ENCODE data around the gene DLGAP1.

DLGAP1 gene

GRCh38 chr18:3967359-3968180 is 487.5 kb downstream of the DLGAP1 start:
- Histone ChIP-seq H3K9me3 (ENCODE audit: severe bottlenecking) (no peaks in the 10 kb centered on the region), H3K27ac (no peak overlapping the region), H3K4me3 (ENCODE audit: low read depth, low read length) (no peak overlapping the region), H3K27me3 (ENCODE audit: insufficient read depth, low read depth, severe bottlenecking) (no peaks in the 10 kb centered on the region), H3K36me3 (no peaks in the 10 kb centered on the region)
- no peak for TF ChIP-seq CTCF (IDR thresholded peaks at IDR 0.05; ENCODE audit: low read depth, low read length)
- DNase-seq: no peak

GRCh38 chr18:3966642-3967358 is 488.3 kb downstream of the DLGAP1 start:
- DNase-seq: no peak
- TF ChIP-seq CTCF (IDR thresholded peaks at IDR 0.05; ENCODE audit: low read depth, low read length): no peak
- Histone ChIP-seq H3K9me3 (ENCODE audit: severe bottlenecking) (no peaks in the 10 kb centered on the region), H3K27me3 (ENCODE audit: insufficient read depth, low read depth, severe bottlenecking) (no peaks in the 10 kb centered on the region), H3K27ac (no peak overlapping the region), H3K36me3 (no peaks in the 10 kb centered on the region), H3K4me3 (ENCODE audit: low read depth, low read length) (no peak overlapping the region)

- DNase-seq: no peak
- no peak for TF ChIP-seq CTCF (IDR thresholded peaks at IDR 0.05; ENCODE audit: low read depth, low read length)
- Histone ChIP-seq H3K36me3 (no peaks in the 10 kb centered on the region), H3K27me3 (ENCODE audit: insufficient read depth, low read depth, severe bottlenecking) (no peaks in the 10 kb centered on the region), H3K27ac (no peak overlapping the region), H3K4me3 (ENCODE audit: low read depth, low read length) (no peak overlapping the region), H3K9me3 (ENCODE audit: severe bottlenecking) (no peaks in the 10 kb centered on the region)
Measured at GRCh38 chr18:3966246-3966641, 488.9 kb downstream of the DLGAP1 start.

GRCh38 chr18:3960977-3961376 is 494.1 kb downstream of the DLGAP1 start:
- no peak overlapping the region for H3K4me3 ChIP-seq (ENCODE audit: low read depth, low read length)
- H3K27ac ChIP-seq: no peak overlapping the region
- H3K36me3 ChIP-seq: no peaks in the 10 kb centered on the region
- TF ChIP-seq CTCF (IDR thresholded peaks at IDR 0.05; ENCODE audit: low read depth, low read length): no peak
- H3K27me3 ChIP-seq (ENCODE audit: insufficient read depth, low read depth, severe bottlenecking): no peaks in the 10 kb centered on the region
- peaks cover 6% of the 10 kb centered on the region for H3K9me3 ChIP-seq (ENCODE audit: severe bottlenecking)
- DNase-seq: no peak

- Histone ChIP-seq H3K36me3 (no peaks in the 10 kb centered on the region), H3K27ac (no peak overlapping the region), H3K4me3 (ENCODE audit: low read depth, low read length) (no peak overlapping the region), H3K9me3 (ENCODE audit: severe bottlenecking) (peaks cover 6% of the 10 kb centered on the region), H3K27me3 (ENCODE audit: insufficient read depth, low read depth, severe bottlenecking) (no peaks in the 10 kb centered on the region)
- TF ChIP-seq CTCF (IDR thresholded peaks at IDR 0.05; ENCODE audit: low read depth, low read length): no peak
- no peak for DNase-seq
Measured at GRCh38 chr18:3960142-3960541, 495.0 kb downstream of the DLGAP1 start.

Measured in WERI-Rb-1 (cell line).